Neural progenitor cell (in vitro differentiated cells): ENCODE results near the gene PRM1. TPM values are rescaled to one million over a fixed set of nuclear protein-coding genes. Genes with fewer than 3 reads are reported as not detected.

Experiments used
- DNase-seq: peaks from one replicate; pipeline ENCODE4 v3.0.0-alpha.2; 2016; ENCODE audit warnings: low spot score
- H2AFZ ChIP-seq: fragments of 200-600 bp; sonication (generic); replicated peaks from 2 replicates; pipeline ENCODE4 v1.6.1; 2016; ENCODE audit warnings: antibody characterized with exemption
- H3F3A ChIP-seq: fragments of 200-600 bp; sonication (generic); 2 replicates; pipeline ENCODE4 v1.6.1; 2016; ENCODE audit warnings: antibody characterized with exemption, low read depth
- H3K27ac ChIP-seq: fragments of 200-600 bp; sonication (generic); 2 replicates; pipeline ENCODE4 v1.5.1; 2016; ENCODE audit warnings: mild to moderate bottlenecking
- H3K27me3 ChIP-seq: fragments of 200-600 bp; sonication (generic); 2 replicates; pipeline ENCODE4 v1.6.1; 2016; ENCODE audit warnings: mild to moderate bottlenecking, moderate library complexity
- H3K36me3 ChIP-seq: fragments of 200-600 bp; sonication (generic); 2 replicates; pipeline ENCODE4 v1.5.1; 2016
- H3K4me1 ChIP-seq: fragments of 200-600 bp; sonication (generic); 2 replicates; pipeline ENCODE4 v1.6.1; 2016; ENCODE audit warnings: mixed run types
- H3K4me2 ChIP-seq: fragments of 200-600 bp; sonication (generic); 2 replicates; pipeline ENCODE4 v1.6.1; 2016
- H3K4me3 ChIP-seq: fragments of 200-600 bp; sonication (generic); 2 replicates; pipeline ENCODE4 v1.5.1; 2016
- H3K79me2 ChIP-seq: fragments of 200-600 bp; sonication (generic); 2 replicates; pipeline ENCODE4 v1.6.1; 2016; ENCODE audit warnings: low read depth
- H3K9ac ChIP-seq: fragments of 200-600 bp; sonication (generic); 2 replicates; pipeline ENCODE4 v1.6.1; 2016
- H3K9me3 ChIP-seq: fragments of 200-600 bp; sonication (generic); 2 replicates; pipeline ENCODE4 v1.5.1; 2016; ENCODE audit warnings: low read depth
- H4K20me1 ChIP-seq: fragments of 200-600 bp; sonication (generic); 2 replicates; pipeline ENCODE4 v1.6.1; 2016; ENCODE audit warnings: low read depth
- H3K27ac Mint-ChIP-seq: 3 replicates; pipeline ENCODE4 v1.8.0; 2021; ENCODE audit warnings: mixed read lengths
- H3K27me3 Mint-ChIP-seq: 2 replicates; pipeline ENCODE4 v1.8.0; 2022; ENCODE audit warnings: low read depth, mild to moderate bottlenecking, inconsistent platforms, moderate library complexity, mixed read lengths; ENCODE audit not compliant: insufficient read depth
- H3K36me3 Mint-ChIP-seq: 3 replicates; pipeline ENCODE4 v1.8.0; 2021; ENCODE audit warnings: mixed read lengths
- H3K4me1 Mint-ChIP-seq: 3 replicates; pipeline ENCODE4 v1.8.0; 2021; ENCODE audit warnings: mixed read lengths
- H3K4me3 Mint-ChIP-seq: 3 replicates; pipeline ENCODE4 v1.8.0; 2021; ENCODE audit warnings: mild to moderate bottlenecking, moderate library complexity, mixed read lengths
- H3K9me3 Mint-ChIP-seq: 3 replicates; pipeline ENCODE4 v1.8.0; 2020; ENCODE audit warnings: mixed read lengths
- CTCF ChIP-seq: fragments of 200-600 bp; sonication (generic); IDR thresholded peaks from 2 replicates; pipeline ENCODE4 v1.5.1; 2017; ENCODE audit warnings: antibody characterized with exemption, mild to moderate bottlenecking
- EZH2 ChIP-seq: fragments of 200-600 bp; sonication (generic); IDR thresholded peaks from 2 replicates; pipeline ENCODE4 v1.6.1; 2017; ENCODE audit warnings: antibody characterized with exemption, mild to moderate bottlenecking, moderate library complexity
- EZH2phosphoT487 ChIP-seq: fragments of 200-600 bp; sonication (generic); IDR thresholded peaks from 2 replicates; pipeline ENCODE4 v1.6.1; 2017; ENCODE audit warnings: antibody characterized with exemption
- total RNA-seq: library from RNA; depleted of rRNA; stranded (reverse); fragments of >200 nt; gene quantifications from 2 replicates; pipeline ENCODE4 v1.2.3, GENCODE V29; 2015; ENCODE audit warnings: low replicate concordance

PRM1 gene
- total RNA-seq, 1 donor from 2014 or later, result not detected

GRCh38 chr16:11308493-11309283 is 27.6 kb upstream of the PRM1 start:
- H3K4me3 Mint-ChIP-seq, result no peak overlapping the region
- no peak for TF ChIP-seq EZH2
- TF ChIP-seq CTCF, result no peak
- no peak for TF ChIP-seq EZH2phosphoT487
- H3K27me3 Mint-ChIP-seq, result peaks cover 10% of the 10 kb centered on the region
- Histone ChIP-seq H3K36me3 (no peaks in the 10 kb centered on the region), H3K9ac (no peak overlapping the region), H3K27me3 (no peaks in the 10 kb centered on the region), H3K4me3 (no peak overlapping the region), H3K4me2 (no peak overlapping the region), H3K4me1 (peaks cover 6% of the 10 kb centered on the region), H2AFZ (no peak overlapping the region), H3F3A (no peaks in the 10 kb centered on the region), H3K9me3 (no peaks in the 10 kb centered on the region), H3K27ac (no peak overlapping the region), H3K79me2 (no peaks in the 10 kb centered on the region), H4K20me1 (no peaks in the 10 kb centered on the region)
- no peaks in the 10 kb centered on the region for H3K36me3 Mint-ChIP-seq
- peaks cover 20% of the 10 kb centered on the region for H3K4me1 Mint-ChIP-seq
- DNase-seq, result peak; percentile 24
- no peak overlapping the region for H3K27ac Mint-ChIP-seq
- peaks cover 4% of the 10 kb centered on the region for H3K9me3 Mint-ChIP-seq

GRCh38 chr16:11307639-11308492 is 26.7 kb upstream of the PRM1 start:
- TF ChIP-seq CTCF (no peak), EZH2 (no peak)
- Mint-ChIP-seq H3K36me3 (no peaks in the 10 kb centered on the region), H3K4me1 (peaks cover 17% of the 10 kb centered on the region), H3K9me3 (peaks cover 4% of the 10 kb centered on the region), H3K4me3 (no peak overlapping the region), H3K27ac (no peak overlapping the region), H3K27me3 (peaks cover 12% of the 10 kb centered on the region)
- Histone ChIP-seq H4K20me1 (no peaks in the 10 kb centered on the region), H2AFZ (no peak overlapping the region), H3K27ac (no peak overlapping the region), H3K79me2 (no peaks in the 10 kb centered on the region), H3K27me3 (no peaks in the 10 kb centered on the region), H3K36me3 (no peaks in the 10 kb centered on the region), H3K4me3 (no peak overlapping the region), H3K4me1 (peaks cover 6% of the 10 kb centered on the region), H3K4me2 (no peak overlapping the region), H3F3A (no peaks in the 10 kb centered on the region), H3K9me3 (no peaks in the 10 kb centered on the region), H3K9ac (no peak overlapping the region)
- DNase-seq, result no peak

- H3K4me2 ChIP-seq, result no peak overlapping the region
- Mint-ChIP-seq H3K9me3 (peaks cover 4% of the 10 kb centered on the region), H3K4me3 (no peak overlapping the region), H3K27me3 (peaks cover 12% of the 10 kb centered on the region), H3K36me3 (no peaks in the 10 kb centered on the region), H3K27ac (no peak overlapping the region), H3K4me1 (peaks cover 15% of the 10 kb centered on the region)
- H3K27ac ChIP-seq, result no peak overlapping the region
- no peaks in the 10 kb centered on the region for H3K36me3 ChIP-seq
- no peak overlapping the region for H3K9ac ChIP-seq
- H3K4me1 ChIP-seq, result peaks cover 6% of the 10 kb centered on the region
- no peak for TF ChIP-seq EZH2phosphoT487
- TF ChIP-seq CTCF, result no peak
- TF ChIP-seq EZH2, result no peak
- no peak overlapping the region for H3K4me3 ChIP-seq
- no peaks in the 10 kb centered on the region for H3K27me3 ChIP-seq
- H3K9me3 ChIP-seq, result no peaks in the 10 kb centered on the region
- H3F3A ChIP-seq, result no peaks in the 10 kb centered on the region
- no peak overlapping the region for H2AFZ ChIP-seq
- no peak for DNase-seq
- H4K20me1 ChIP-seq, result no peaks in the 10 kb centered on the region
- no peaks in the 10 kb centered on the region for H3K79me2 ChIP-seq
Observed at GRCh38 chr16:11306997-11307638, 26.0 kb upstream of the PRM1 start.
